Trophoblast cell (in vitro differentiated cells and primary cell): ENCODE results near the gene SLC34A1.
A peak's percentile ranks its signal among the peaks of the same experiment; 100 is the strongest.

Experiments
- DNase-seq, 2 donors: peaks; one replicate each; pipeline ENCODE4 v3.0.0-alpha.2; 2016
- H2AFZ ChIP-seq: 2 replicates; pipeline ENCODE4 v1.6.1; 2013; ENCODE audit warnings: low read length, moderate library complexity, mild to moderate bottlenecking; ENCODE audit not compliant: insufficient read depth, poor library complexity
- H2AK5ac ChIP-seq: 2 replicates; pipeline ENCODE4 v1.6.1; 2013; ENCODE audit warnings: mild to moderate bottlenecking, low read length
- H2BK120ac ChIP-seq: 2 replicates; pipeline ENCODE4 v1.6.1; 2013; ENCODE audit warnings: low read length, mild to moderate bottlenecking, moderate library complexity; ENCODE audit not compliant: insufficient read depth, poor library complexity
- H2BK12ac ChIP-seq: 2 replicates; pipeline ENCODE4 v1.6.1; 2013; ENCODE audit warnings: mild to moderate bottlenecking, low read length, moderate library complexity
- H2BK5ac ChIP-seq: 2 replicates; pipeline ENCODE4 v1.6.1; 2013; ENCODE audit warnings: low read length, low read depth, moderate library complexity, mild to moderate bottlenecking; ENCODE audit not compliant: poor library complexity
- H3K14ac ChIP-seq: 2 replicates; pipeline ENCODE4 v1.6.1; 2013; ENCODE audit warnings: mild to moderate bottlenecking, low read length
- H3K18ac ChIP-seq: 2 replicates; pipeline ENCODE4 v1.6.1; 2013; ENCODE audit warnings: mild to moderate bottlenecking, low read length
- H3K23ac ChIP-seq: 2 replicates; pipeline ENCODE4 v1.6.1; 2013; ENCODE audit warnings: low read length
- H3K27ac ChIP-seq: 2 replicates; pipeline ENCODE4 v1.5.1; 2013; ENCODE audit warnings: low read depth, mild to moderate bottlenecking, inconsistent platforms, low read length, moderate library complexity
- H3K27me3 ChIP-seq: 2 replicates; pipeline ENCODE4 v1.6.1; 2013; ENCODE audit warnings: inconsistent platforms, mild to moderate bottlenecking, low read length, moderate library complexity; ENCODE audit not compliant: insufficient read depth
- H3K36me3 ChIP-seq, 2 experiments: 1 replicate in 1 of 2; 2 replicates in 1 of 2; pipeline ENCODE4 v1.6.1; 2013; ENCODE audit warnings: low read length in 2 of 2, mild to moderate bottlenecking in 2 of 2, moderate library complexity in 1 of 2; ENCODE audit not compliant: insufficient read depth in 2 of 2, control insufficient read depth in 1 of 2
- H3K4ac ChIP-seq: 2 replicates; pipeline ENCODE4 v1.6.1; 2013; ENCODE audit warnings: low read depth, mild to moderate bottlenecking, low read length, moderate library complexity
- H3K4me1 ChIP-seq, 2 experiments: 1 replicate in 1 of 2; 2 replicates in 1 of 2; pipeline ENCODE4 v1.6.1; 2013; ENCODE audit warnings: low read length in 2 of 2, mild to moderate bottlenecking in 2 of 2, moderate library complexity in 1 of 2; ENCODE audit not compliant: insufficient read depth in 2 of 2, control insufficient read depth in 1 of 2
- H3K4me2 ChIP-seq: 2 replicates; pipeline ENCODE4 v1.6.1; 2013; ENCODE audit warnings: inconsistent platforms, mild to moderate bottlenecking, low read length, moderate library complexity
- H3K4me3 ChIP-seq: 2 replicates; pipeline ENCODE4 v1.5.1; 2013; ENCODE audit warnings: mild to moderate bottlenecking, low read depth, low read length, inconsistent platforms
- H3K79me1 ChIP-seq: one replicate; pipeline ENCODE4 v1.6.1; 2013; ENCODE audit warnings: low read length
- H3K79me2 ChIP-seq: 2 replicates; pipeline ENCODE4 v1.6.1; 2013; ENCODE audit warnings: low read length, mild to moderate bottlenecking; ENCODE audit not compliant: control insufficient read depth, insufficient read depth, poor library complexity
- H3K9ac ChIP-seq: 2 replicates; pipeline ENCODE4 v1.6.1; 2013; ENCODE audit warnings: mild to moderate bottlenecking, low read length
- H3K9me3 ChIP-seq: 2 replicates; pipeline ENCODE4 v1.6.1; 2013; ENCODE audit warnings: low read depth, mild to moderate bottlenecking, control low read depth, inconsistent platforms, low read length; ENCODE audit not compliant: insufficient read depth
- H4K12ac ChIP-seq: 2 replicates; pipeline ENCODE4 v1.6.1; 2013; ENCODE audit warnings: low read depth, mild to moderate bottlenecking, low read length, moderate library complexity
- H4K8ac ChIP-seq: 2 replicates; pipeline ENCODE4 v1.6.1; 2013; ENCODE audit warnings: low read depth, mild to moderate bottlenecking, low read length, moderate library complexity
- H4K91ac ChIP-seq: one replicate; pipeline ENCODE4 v1.6.1; 2013; ENCODE audit warnings: low read depth, mild to moderate bottlenecking, low read length, moderate library complexity
- WGBS: extraction: QIAGEN DNeasy Blood & Tissue Kit; methylation state at CpG from one replicate; pipeline ENCODE4 v1.1.7; 2013; ENCODE audit warnings: missing lambda C conversion rate; ENCODE audit not compliant: insufficient read length, insufficient coverage; ENCODE audit errors: extremely low coverage; 5-methylcytosine and 5-hydroxymethylcytosine counted together

The SLC34A1 gene

GRCh38 chr5:177371120-177372033 is 12.9 kb upstream of the SLC34A1 start:
- Histone ChIP-seq H3K79me1 (peaks cover 11% of the 10 kb centered on the region), H2AK5ac (peak overlapping the region; percentile 77), H2AFZ (peak overlapping the region; percentile 65), H3K36me3 (no peaks in the 10 kb centered on the region), H3K27me3 (no peaks in the 10 kb centered on the region), H4K12ac (peak overlapping the region; percentile 24), H2BK5ac (no peak overlapping the region), H3K4me1 (peaks cover 11 to 12% of the 10 kb centered on the region in 2 experiments), H4K8ac (peak overlapping the region; percentile 81), H3K27ac (no peak overlapping the region), H2BK120ac (peak overlapping the region; percentile 41), H2BK12ac (no peak overlapping the region), H4K91ac (peak overlapping the region; percentile 65), H3K4me2 (peak overlapping the region; percentile 58), H3K9me3 (no peaks in the 10 kb centered on the region), H3K9ac (peak overlapping the region; percentile 0), H3K23ac (no peak overlapping the region), H3K18ac (peak overlapping the region; percentile 68), H3K79me2 (peaks cover 7% of the 10 kb centered on the region), H3K4me3 (peak overlapping the region; percentile 38), H3K14ac (peak overlapping the region; percentile 76), H3K4ac (no peak overlapping the region)
- DNase-seq, result no peak
- WGBS, result no CpG with 5 or more reads among the region's 26 CpGs

GRCh38 chr5:177372034-177372896 is 12.0 kb upstream of the SLC34A1 start:
- Histone ChIP-seq H3K4me1 (peaks cover 10% of the 10 kb centered on the region in 2 experiments), H3K9me3 (no peaks in the 10 kb centered on the region), H3K27me3 (no peaks in the 10 kb centered on the region), H3K4ac (no peak overlapping the region), H3K9ac (no peak overlapping the region), H3K4me2 (no peak overlapping the region), H2AFZ (no peak overlapping the region), H2AK5ac (no peak overlapping the region), H2BK5ac (no peak overlapping the region), H3K79me1 (peaks cover 5% of the 10 kb centered on the region), H2BK120ac (no peak overlapping the region), H3K23ac (no peak overlapping the region), H3K27ac (no peak overlapping the region), H3K79me2 (peaks cover 4% of the 10 kb centered on the region), H4K8ac (no peak overlapping the region), H3K4me3 (no peak overlapping the region), H4K91ac (no peak overlapping the region), H3K14ac (no peak overlapping the region), H3K18ac (no peak overlapping the region), H4K12ac (no peak overlapping the region), H2BK12ac (no peak overlapping the region), H3K36me3 (no peaks in the 10 kb centered on the region)
- DNase-seq, result no peak
- WGBS, result no CpG with 5 or more reads among the region's 12 CpGs

GRCh38 chr5:177372910-177373309 is 11.3 kb upstream of the SLC34A1 start:
- Histone ChIP-seq H2AFZ (no peak overlapping the region), H3K27me3 (no peaks in the 10 kb centered on the region), H3K4me1 (peaks cover 6% of the 10 kb centered on the region in 2 experiments), H3K23ac (no peak overlapping the region), H2BK5ac (no peak overlapping the region), H2AK5ac (no peak overlapping the region), H3K36me3 (no peaks in the 10 kb centered on the region), H3K79me2 (peaks cover 4% of the 10 kb centered on the region), H2BK12ac (no peak overlapping the region), H3K14ac (no peak overlapping the region), H3K9me3 (no peaks in the 10 kb centered on the region), H3K18ac (no peak overlapping the region), H3K9ac (no peak overlapping the region), H4K12ac (no peak overlapping the region), H3K4me3 (no peak overlapping the region), H3K27ac (no peak overlapping the region), H3K4ac (no peak overlapping the region), H2BK120ac (no peak overlapping the region), H3K79me1 (peaks cover 5% of the 10 kb centered on the region), H3K4me2 (no peak overlapping the region), H4K8ac (no peak overlapping the region), H4K91ac (no peak overlapping the region)
- DNase-seq, result no peak
- WGBS, result no CpG with 5 or more reads among the region's 6 CpGs

GRCh38 chr5:177373806-177374205 is 10.4 kb upstream of the SLC34A1 start:
- no peak overlapping the region for H3K23ac ChIP-seq
- H3K36me3 ChIP-seq, result no peaks in the 10 kb centered on the region
- no peak overlapping the region for H4K91ac ChIP-seq
- H3K14ac ChIP-seq, result no peak overlapping the region
- H2BK12ac ChIP-seq, result no peak overlapping the region
- DNase-seq, result no peak
- no peak overlapping the region for H2AK5ac ChIP-seq
- no peak overlapping the region for H3K4ac ChIP-seq
- H3K4me2 ChIP-seq, result no peak overlapping the region
- H3K79me1 ChIP-seq, result peaks cover 5% of the 10 kb centered on the region
- H3K27ac ChIP-seq, result no peak overlapping the region
- no peak overlapping the region for H3K9ac ChIP-seq
- no peak overlapping the region for H2BK120ac ChIP-seq
- WGBS, result no CpG with 5 or more reads among the region's 6 CpGs
- peaks cover 4% of the 10 kb centered on the region for H3K79me2 ChIP-seq
- no peaks in the 10 kb centered on the region for H3K27me3 ChIP-seq
- H4K12ac ChIP-seq, result no peak overlapping the region
- peaks cover 6% of the 10 kb centered on the region in 2 experiments for H3K4me1 ChIP-seq
- H2BK5ac ChIP-seq, result no peak overlapping the region
- no peak overlapping the region for H4K8ac ChIP-seq
- H3K18ac ChIP-seq, result no peak overlapping the region
- no peak overlapping the region for H2AFZ ChIP-seq
- H3K9me3 ChIP-seq, result no peaks in the 10 kb centered on the region
- H3K4me3 ChIP-seq, result no peak overlapping the region
